ENCODE data around the gene CPD.

CPD gene

DNA sequence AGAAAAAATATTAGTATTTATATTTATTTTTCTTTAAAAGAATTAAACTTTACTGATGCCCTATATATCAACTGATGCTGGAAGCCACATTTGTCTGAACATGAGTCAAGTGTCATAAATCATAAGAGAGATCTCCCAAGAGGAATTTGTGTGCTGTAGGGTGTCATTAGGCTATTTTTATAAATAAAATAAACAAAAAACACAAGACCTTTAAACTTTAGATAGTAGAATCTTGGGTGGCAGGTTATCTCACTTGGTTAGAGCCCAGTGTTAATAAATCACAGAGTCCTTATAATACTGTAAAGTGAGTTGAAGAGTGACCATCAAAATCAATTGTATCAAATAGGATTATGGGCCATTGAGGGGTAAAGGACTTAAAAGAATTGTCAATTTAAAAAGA is 21.3 kb upstream of the CPD start:
- no peak for DNase-seq

DNA sequence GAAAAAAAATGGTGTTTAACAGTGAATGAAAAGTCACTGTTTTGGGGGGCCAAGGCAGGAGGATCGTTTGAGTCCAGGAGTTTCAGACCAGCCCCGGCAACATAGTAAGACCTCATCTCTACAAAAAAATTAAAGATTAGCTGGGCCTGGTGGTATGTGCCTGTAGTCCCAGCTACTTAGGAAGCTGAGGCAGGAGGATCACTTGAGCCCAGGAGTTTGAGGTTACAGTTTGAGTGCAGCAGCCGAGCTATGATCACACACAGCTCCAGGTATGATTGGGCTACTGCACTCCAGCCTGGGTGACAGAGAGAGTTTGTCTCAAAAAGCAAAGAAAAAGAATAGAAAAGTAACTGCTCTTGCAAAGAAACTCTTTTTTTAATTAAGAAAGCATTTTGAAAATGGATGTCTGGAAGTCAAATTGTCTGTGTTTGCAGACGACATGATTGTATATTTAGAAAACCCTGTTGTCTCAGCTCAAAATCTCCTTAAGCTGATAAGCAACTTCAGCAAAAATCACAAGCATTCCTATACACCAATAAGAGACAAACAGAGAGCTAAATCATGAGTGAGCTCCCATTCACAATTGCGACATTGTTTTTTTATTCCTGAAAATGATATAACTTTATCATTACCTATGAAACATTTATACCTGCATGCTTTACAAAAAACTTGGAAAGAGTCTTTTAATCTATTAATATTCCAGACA is 20.5 kb upstream of the CPD start:
- no peak for DNase-seq

DNA sequence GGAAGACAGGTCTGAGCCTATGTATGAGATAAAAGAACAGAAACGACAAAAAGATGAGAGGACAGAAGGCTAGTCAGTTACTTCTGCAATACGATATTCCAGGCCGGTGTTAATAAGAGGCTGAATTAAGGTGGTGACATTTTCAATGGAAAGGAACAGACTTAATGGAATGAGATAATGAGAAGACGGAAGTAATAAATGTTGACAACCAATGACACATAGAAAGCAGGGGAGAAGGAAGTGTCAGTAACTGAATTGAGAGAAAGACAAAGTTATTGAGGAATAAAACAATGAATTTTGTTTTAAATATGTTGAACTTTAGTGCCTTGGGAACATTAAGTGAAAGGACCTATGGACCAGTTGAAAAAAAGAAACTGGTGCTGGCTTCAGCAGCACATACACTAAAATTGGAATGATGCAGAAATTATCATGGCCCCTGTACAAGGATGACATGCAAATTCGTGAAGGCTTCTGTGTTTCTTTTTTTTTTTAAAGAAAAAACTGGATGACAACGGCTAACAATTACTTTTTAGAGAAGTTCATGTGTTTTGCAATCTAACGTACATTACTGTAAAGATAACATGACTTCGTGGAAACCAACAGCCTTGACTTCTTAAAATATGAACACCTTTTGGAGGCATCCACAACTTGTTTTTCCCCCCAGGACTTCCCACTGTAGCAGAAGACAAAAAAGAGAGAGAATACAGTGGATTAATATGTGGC is 18.5 kb upstream of the CPD start:
- no peak for DNase-seq

DNA sequence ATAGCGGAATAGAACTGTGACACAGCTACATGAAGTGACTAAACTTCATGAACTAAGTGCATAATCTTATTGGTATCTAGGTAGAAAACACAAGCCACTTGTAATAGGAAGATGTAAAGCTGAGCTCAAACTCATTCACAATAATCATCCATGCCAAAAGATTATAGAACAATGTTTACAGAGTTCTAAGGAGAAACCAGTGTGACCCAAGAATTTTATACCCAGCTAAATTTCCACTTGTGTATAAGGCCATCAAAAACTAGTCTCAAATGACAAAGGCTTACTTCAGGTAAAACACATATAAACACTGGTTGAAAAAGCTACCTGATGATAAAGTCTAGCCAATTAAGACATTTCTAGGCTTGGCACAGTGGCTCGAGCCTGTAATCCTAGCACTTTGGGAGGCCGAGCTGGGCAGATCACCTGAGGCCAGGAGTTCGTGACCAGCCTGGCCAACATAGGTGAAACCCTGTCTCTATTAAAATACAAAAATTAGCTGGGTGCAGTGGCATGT is 16.9 kb upstream of the CPD start:
- no peak for DNase-seq

DNA sequence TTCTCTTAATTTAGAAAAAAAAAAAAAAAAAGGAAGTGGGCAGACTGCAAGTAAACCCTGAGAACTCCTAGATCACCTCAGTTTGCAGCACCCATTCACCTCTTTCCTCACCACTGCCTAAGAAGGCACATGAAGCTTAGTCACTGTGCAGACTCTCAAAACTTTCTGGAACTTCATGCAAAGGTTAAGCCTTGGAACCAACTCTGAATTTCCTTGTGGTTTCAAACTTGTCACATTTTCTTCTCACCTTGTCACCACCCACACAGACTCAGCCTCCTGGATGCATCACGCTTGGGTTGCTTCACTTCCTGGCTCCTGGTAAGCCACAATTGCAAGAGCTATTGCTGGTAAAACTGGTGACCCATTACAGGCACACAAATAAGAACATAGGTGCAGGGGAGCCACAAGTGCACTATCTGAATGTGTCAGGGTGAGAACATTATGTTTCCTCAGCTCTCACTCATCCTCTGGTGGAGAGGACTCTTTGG is 15.0 kb upstream of the CPD start:
- DNase-seq = peak; percentile 97

DNA sequence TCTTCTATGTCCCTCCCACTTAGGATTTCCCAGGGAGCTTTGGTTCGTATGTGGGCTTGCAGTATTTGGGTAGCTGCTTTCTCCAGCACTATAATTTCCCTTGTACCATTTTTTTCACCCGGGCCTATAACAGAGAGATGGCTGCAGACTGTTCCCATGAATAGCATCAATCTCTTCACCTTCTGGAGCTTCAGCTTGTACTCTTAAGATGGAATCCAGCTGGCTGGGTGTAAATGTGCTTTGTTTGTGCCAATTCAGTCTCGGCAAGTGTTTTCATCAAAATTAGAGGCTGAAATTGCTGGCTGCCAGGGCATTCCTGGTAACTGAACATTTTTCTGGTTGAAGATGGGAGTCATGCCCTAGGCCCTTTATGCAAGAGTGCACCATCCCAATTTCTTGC is 12.2 kb upstream of the CPD start:
- DNase-seq = no peak

DNA sequence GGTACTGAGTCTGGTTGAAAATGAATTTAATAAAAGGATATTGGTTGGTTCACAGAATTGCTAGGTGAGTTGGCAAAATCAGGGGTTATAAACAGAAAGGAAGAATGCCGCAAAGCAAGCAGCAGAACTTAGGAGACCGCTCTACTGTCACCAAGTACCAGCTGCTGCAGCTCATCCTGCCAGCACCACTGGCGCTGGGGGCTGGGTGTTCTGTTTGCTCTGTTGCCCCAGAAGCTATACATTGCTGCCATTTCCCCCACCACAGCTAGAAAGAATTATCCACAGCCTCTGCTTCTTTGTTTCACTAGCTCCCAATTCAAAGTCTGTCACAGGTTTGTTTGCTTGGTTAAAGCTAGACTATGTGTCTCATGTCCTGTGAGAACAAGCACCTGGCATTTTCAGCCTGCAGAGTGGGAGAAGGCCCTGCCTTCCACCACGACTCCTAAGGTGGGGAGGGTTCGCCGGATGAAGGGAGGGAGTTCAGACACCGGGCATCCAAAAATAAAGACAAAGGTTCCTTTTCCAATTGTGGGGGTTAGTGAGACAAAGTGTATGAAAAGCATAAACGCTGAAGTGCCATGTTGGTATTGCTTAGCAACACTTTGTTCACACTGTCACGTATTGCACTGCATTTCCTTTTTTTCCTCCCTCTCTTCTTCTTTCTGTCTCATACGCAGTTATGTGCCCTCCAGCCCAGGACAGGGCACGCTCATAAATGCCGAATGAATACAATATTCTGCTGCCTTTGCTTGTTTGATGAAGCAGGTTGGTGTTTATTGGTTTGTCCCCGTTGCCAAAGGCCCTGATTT is 9.6 kb upstream of the CPD start:
- no peak for DNase-seq

DNA sequence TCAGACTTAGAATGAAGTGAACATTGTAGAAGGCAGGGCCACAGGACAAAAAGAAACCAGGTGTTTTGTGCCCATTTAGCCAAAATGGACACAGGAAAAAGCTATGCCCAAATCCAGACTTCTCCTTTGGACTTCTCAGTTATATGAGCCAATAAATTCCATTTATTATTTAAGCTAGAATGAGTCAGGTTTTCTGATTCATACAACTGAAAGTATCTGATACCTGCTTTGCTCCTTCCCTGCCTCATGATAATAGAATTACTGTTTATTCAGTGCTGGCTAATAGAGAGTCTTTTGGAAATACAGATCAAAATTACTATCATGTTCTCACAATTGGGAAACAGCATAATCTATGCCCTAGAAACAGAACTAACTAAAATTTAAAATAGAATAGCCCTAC is 8.7 kb upstream of the CPD start:
- no peak for DNase-seq

DNA sequence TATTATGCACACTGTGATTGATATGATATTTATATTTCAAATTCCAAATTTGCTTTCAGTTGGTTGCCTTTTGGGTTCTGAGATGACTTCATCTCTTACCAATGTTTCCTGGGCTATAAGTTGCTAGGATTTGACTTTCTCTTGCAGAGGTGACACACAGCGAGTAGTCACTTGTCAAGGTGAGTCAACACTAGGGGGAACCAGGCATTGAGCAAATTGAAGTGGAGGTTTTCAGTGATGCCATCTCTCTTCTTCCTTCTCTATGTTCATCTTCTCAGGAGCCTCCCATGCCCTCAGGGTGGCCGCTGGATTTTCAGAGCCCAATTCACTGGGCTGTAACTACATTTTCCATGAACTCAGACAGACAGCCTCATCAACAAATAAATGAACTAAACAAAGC is 6.0 kb upstream of the CPD start:
- DNase-seq = peak; percentile 65

DNA sequence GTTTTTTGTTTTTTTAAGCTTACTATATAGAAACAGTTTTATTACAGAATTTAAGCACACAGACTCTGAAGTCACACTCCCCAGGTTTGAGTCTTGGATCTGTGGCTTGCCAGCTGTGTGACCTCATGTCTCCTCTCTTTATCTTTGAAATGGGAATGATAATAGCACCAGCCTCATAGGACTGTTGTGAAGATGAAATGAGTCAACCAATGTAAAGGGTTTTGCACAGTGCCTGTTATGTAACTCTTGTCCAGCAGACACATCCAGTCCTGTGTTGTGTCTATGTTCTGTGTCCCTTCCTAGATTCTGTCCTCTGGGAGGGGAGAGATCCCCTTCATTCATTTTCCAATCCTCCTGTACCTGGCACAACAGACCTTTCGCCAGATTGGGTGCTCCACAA is 3.1 kb upstream of the CPD start:
- DNase-seq = no peak

DNA sequence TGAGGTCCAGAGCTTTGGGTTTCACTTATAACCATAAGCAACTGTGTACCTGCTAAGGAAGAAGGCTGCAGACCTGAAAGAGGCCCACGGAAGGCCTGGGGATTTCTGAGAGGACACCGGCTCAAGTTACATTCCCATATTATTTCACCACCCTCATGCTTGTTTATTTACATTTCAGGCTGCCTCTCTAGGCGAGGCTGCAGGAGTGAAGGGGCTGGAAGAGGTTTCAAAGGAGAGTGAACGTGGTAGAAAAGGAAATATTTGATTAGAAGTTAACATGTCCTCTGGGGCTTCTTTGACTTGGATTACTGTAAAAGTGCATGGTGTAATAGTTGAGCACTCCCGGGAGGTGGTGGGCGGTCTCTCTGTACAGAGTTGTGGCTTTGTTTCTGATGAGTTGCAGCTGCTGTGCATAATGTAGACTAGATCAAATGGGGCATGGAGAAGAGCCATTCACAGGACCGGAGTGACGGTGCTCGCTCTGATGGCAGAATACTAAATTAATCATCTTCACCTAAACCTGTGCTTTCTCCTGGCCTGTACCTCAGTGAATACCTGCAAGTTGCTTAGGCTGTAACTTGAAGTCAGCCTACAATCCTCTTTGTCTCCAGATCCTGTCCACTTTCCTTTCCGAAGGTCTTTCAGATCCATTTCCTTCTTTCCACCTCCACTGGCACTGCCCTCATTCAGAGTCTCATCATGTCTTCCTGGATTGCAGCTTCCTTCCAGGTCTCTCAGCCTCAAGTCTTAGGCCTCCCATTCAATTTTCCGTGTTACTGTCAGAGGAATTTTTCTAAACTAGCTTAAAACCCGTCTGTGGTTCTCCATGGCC is 1.9 kb upstream of the CPD start:
- no peak for DNase-seq

DNA sequence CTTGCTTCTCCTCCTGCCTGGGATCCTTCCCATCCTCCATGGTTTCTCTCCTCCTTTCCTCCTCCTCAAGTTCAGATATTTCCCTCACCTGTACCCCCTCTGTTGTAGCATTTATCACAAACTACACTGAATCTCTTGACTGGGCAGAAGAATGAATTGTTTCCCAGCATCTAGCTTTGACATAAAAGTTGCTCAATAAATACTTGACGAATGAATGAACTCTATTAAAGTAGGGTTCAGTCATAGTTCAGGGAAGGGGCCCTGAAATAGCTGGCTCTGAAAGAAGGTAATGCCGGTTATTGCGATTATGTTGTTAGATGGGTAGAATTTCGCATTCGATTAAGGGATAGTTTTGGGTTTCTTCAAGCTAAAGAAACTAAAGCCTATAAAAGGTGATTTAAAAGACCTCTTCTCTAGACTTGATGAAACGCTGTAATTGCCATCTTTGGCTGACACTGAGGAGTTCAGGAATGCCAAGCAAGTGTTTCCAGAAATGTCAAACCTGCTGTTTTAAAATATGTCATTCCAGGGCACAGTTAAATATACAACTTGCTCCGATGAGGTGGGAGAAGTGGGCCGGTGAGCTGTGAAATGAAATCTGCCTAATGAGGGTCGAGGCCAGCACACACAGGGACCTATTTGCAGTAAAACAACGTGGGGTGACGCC is 1.0 kb upstream of the CPD start:
- no peak for DNase-seq

DNA sequence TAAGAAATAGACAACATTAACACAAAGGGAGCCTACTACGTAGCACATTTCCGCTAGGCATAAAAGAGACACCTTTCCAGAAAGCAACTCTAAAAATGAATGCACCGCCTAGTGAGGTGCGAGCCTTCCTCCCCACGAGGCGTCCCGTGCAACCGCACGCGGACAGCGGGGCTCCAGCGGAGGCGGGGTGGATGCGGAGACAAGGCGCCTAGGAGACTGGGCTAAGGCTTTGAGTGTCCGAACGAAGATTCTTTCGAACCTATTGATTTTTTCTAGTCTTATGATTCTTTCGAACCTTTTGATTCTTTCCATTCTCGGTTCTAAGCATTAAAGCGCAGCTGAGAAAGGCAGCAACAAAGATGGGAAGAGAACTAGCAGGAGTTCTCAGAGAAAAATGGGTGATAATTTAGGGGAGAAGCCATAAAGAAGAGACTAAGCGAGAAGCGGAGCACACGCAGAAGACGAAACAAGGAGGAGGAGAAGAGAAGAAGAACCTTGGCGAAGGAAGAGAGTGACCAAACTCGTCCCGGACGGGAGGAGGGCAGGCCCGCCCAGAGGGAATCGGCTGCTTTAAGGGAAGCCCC is 394 bp upstream of the CPD start:
- DNase-seq = peak; percentile 68

DNA sequence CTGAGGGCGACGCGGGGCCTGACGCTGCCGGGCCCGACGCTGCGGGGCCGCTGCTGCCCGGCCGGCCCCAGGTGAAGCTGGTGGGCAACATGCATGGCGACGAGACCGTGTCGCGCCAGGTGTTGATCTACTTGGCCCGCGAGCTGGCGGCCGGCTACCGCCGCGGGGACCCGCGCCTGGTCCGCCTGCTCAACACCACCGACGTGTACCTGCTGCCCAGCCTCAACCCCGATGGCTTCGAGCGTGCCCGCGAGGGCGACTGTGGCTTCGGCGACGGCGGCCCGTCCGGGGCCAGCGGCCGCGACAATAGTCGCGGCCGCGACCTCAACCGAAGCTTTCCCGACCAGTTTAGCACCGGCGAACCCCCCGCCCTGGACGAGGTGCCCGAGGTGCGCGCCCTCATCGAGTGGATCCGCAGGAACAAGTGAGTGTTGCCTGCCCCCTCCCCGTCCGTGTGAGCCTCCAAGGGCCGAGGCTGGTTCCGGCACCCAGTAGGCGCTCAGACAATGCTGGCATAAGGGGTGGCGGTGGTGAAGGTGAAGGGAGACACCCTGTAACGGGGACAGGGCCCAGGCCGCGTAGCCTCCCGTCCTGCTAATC is 676 bp downstream of the CPD start:
- DNase-seq = peak; percentile 40

DNA sequence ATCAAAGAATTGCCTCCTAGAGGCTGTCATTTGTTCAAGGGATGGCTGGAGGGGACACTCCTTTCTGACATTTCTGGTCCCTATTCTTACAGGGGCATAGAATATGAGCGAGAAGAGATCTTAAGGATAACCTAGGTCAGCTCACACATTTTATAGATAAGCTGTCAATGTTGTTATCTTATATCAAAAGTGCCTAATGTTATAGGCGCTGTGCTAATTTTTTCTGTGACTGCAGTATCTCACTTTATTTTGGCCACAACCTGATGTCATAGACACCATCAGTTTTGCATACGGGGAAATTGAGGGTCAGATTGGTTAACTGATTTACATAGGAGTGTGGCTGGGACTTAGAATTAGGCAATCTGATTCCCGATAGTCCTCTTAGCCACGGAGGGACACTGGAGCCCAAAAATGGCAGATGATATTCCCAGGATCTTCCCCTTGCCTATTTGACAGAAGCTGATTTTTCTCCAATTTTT is 1.2 kb downstream of the CPD start:
- peak; percentile 46 for DNase-seq

DNA sequence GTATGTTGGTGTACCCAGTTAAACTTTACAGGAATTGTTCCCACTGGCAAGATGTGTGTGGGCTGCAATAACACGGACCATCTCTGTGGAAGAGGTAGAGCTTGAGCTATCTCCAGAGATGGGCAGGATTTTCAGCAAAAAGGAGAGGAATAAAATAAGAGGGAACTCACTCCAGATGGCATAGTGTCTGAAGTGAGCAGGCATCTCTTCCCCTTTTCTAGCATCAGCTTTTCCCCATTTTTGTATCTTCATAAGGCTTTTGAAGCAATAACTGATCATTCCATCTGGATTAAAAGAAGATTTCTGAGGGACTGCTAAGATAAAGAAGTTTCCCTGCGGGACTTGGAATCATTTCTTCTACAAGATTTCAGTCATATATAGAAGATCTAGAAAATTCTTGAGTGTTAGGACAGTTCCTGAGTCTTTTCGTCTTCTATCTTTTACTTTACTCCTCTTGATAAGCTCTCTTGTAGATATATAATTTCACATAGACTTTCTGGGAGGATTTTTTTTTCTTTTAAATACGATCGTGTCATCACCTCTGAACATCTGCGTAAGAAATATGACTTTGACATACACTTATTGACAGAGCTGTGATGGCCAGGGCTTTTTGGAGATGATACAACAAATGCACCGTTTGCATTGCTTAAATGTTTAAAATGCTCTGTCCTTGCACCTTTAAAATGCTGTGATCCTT is 2.1 kb downstream of the CPD start:
- DNase-seq = no peak

DNA sequence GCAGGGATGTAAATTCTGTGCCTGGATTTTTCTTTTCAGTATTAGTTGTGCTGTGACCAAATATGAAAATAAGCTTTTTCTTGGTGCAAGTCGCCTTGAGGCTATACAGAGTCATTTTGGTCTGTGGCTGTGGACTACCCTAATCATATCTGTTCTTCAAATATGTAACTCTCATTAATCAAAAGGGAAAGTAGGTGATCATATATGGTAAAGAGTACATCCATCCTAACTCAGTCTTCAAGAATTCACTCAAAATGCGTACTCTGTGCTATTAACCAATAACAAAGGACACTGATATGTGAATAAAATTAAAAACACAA is 2.6 kb downstream of the CPD start:
- DNase-seq = peak; percentile 63

DNA sequence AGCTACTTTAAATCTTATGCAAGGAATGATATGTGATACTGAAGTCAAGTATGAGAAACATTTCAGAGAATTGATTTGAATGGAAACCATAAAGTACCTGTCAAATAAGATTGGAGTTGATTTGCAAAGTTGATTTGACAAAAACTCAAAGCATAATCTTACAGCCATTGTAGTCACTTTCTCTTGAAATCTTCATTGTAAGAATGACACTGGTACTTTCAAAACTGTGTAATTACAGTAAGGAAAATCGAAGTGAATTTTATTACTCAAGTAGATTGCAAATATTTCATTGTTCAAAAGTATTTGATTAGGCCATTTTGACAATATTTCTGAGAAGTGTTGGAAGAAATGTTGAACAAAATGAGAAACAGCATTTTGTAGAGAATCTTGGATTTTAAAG is 3.6 kb downstream of the CPD start:
- no peak for DNase-seq

DNA sequence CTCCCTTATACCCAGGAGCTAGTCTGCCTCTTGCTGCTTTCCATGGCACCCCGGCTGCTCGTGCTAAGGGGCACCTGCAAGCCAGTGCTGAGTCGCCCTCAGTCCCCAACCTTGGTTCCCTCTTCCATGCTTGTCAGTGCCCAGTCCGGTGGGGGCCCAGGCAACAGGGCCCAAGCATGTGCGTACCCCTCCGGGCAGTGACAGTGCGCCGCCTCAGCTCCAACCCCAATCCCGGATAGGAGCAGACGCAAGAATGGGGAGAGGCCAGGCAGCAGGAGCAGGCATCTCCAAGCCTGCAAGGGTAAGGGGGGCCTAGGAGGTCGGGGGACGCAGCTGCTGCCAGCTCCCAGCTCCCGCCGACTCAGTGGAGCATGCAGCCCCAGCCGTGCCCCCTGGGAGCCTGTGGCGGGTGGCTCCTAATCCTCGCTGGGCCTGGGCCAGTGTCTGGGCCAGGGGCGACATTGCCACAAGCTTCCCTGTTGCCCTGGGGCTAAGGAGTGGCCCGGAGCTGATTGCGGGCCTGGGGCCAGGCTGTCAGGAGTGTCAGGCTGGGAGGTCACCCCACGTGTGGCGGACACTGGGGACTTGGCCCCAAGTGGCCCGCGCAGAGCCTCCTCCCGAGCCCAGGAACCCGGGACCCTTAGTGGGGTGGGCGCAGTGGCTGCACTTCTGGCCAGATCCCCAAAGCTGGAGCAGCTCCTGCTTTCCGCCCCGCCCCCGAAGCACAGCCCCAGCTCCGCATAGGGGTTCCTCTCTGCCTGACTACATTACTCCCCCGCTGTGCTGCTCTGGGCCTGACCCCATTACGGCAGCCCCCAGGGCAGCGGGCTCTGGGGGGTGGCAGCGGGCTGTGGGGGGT is 9.8 kb downstream of the CPD start:
- DNase-seq = no peak
